MM.1S (cell line): Measurements from ENCODE around the gene NOP56.

ENCODE experiments used
- DNase-seq: peaks from one replicate; pipeline ENCODE4 v3.0.0-alpha.2; 2015
- H2AFZ ChIP-seq: fragments of 300-600 bp; sonication (generic); 2 replicates; pipeline ENCODE4 v1.6.0; 2016; ENCODE audit warnings: antibody characterized with exemption, low read length
- H3F3A ChIP-seq: fragments of 300-600 bp; sonication (generic); 2 replicates; pipeline ENCODE4 v1.6.1; 2016; ENCODE audit warnings: mild to moderate bottlenecking, antibody characterized with exemption, low read length, moderate library complexity, mixed read lengths; ENCODE audit not compliant: insufficient read depth
- H3K27ac ChIP-seq: fragments of 300-600 bp; sonication (generic); 2 replicates; pipeline ENCODE4 v1.5.1; 2016; ENCODE audit warnings: mild to moderate bottlenecking, low read length
- H3K27me3 ChIP-seq: fragments of 300-600 bp; sonication (generic); replicated peaks from 2 replicates; pipeline ENCODE4 v1.6.0; 2016; ENCODE audit warnings: low read length; ENCODE audit not compliant: insufficient read depth
- H3K36me3 ChIP-seq: fragments of 300-600 bp; sonication (generic); replicated peaks from 2 replicates; pipeline ENCODE4 v1.6.1; 2016; ENCODE audit warnings: mild to moderate bottlenecking, low read length, mixed read lengths; ENCODE audit not compliant: insufficient read depth
- H3K4me1 ChIP-seq: fragments of 300-600 bp; sonication (generic); 2 replicates; pipeline ENCODE4 v1.6.1; 2016; ENCODE audit warnings: low read length, mixed read lengths
- H3K4me2 ChIP-seq: fragments of 300-600 bp; sonication (generic); 2 replicates; pipeline ENCODE4 v1.6.0; 2016; ENCODE audit warnings: low read depth, low read length
- H3K4me3 ChIP-seq: fragments of 300-600 bp; sonication (generic); 2 replicates; pipeline ENCODE4 v1.5.1; 2016; ENCODE audit warnings: low read length, mixed read lengths
- H3K79me2 ChIP-seq: fragments of 300-600 bp; sonication (generic); 2 replicates; pipeline ENCODE4 v1.6.1; 2016; ENCODE audit warnings: mixed run types, low read length, mixed read lengths
- H3K9ac ChIP-seq: fragments of 300-600 bp; sonication (generic); 2 replicates; pipeline ENCODE4 v1.6.1; 2016; ENCODE audit warnings: low read length, mixed read lengths
- H3K9me2 ChIP-seq: fragments of 300-600 bp; sonication (generic); replicated peaks from 2 replicates; pipeline ENCODE4 v1.6.1; 2016; ENCODE audit warnings: mild to moderate bottlenecking, low read length, mixed read lengths; ENCODE audit not compliant: insufficient read depth
- H3K9me3 ChIP-seq: fragments of 300-600 bp; sonication (generic); replicated peaks from 2 replicates; pipeline ENCODE4 v1.6.1; 2016; ENCODE audit warnings: mild to moderate bottlenecking, low read length, mixed read lengths; ENCODE audit not compliant: insufficient read depth
- H4K20me1 ChIP-seq: fragments of 300-600 bp; sonication (generic); 2 replicates; pipeline ENCODE4 v1.6.1; 2016; ENCODE audit warnings: mild to moderate bottlenecking, low read length, moderate library complexity, mixed read lengths; ENCODE audit not compliant: insufficient read depth
- EZH2 ChIP-seq: fragments of 300-600 bp; sonication (generic); optimal IDR thresholded peaks from 2 replicates; pipeline ENCODE3; 2017; ENCODE audit warnings: low read depth, mild to moderate bottlenecking, antibody characterized with exemption, low read length, mixed read lengths
- EZH2phosphoT487 ChIP-seq: fragments of 300-600 bp; sonication (generic); IDR thresholded peaks from 2 replicates; pipeline ENCODE4 v1.6.1; 2018; ENCODE audit warnings: antibody characterized with exemption, low read length
- TF ChIP-seq, protein P1 (sequence below): fragments of 300-600 bp; sonication (generic); IDR thresholded peaks from 2 replicates; pipeline ENCODE4 v1.5.1; 2016; ENCODE audit warnings: antibody characterized with exemption, low read length, mixed read lengths

Gene NOP56, protein sequence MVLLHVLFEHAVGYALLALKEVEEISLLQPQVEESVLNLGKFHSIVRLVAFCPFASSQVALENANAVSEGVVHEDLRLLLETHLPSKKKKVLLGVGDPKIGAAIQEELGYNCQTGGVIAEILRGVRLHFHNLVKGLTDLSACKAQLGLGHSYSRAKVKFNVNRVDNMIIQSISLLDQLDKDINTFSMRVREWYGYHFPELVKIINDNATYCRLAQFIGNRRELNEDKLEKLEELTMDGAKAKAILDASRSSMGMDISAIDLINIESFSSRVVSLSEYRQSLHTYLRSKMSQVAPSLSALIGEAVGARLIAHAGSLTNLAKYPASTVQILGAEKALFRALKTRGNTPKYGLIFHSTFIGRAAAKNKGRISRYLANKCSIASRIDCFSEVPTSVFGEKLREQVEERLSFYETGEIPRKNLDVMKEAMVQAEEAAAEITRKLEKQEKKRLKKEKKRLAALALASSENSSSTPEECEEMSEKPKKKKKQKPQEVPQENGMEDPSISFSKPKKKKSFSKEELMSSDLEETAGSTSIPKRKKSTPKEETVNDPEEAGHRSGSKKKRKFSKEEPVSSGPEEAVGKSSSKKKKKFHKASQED

DNA sequence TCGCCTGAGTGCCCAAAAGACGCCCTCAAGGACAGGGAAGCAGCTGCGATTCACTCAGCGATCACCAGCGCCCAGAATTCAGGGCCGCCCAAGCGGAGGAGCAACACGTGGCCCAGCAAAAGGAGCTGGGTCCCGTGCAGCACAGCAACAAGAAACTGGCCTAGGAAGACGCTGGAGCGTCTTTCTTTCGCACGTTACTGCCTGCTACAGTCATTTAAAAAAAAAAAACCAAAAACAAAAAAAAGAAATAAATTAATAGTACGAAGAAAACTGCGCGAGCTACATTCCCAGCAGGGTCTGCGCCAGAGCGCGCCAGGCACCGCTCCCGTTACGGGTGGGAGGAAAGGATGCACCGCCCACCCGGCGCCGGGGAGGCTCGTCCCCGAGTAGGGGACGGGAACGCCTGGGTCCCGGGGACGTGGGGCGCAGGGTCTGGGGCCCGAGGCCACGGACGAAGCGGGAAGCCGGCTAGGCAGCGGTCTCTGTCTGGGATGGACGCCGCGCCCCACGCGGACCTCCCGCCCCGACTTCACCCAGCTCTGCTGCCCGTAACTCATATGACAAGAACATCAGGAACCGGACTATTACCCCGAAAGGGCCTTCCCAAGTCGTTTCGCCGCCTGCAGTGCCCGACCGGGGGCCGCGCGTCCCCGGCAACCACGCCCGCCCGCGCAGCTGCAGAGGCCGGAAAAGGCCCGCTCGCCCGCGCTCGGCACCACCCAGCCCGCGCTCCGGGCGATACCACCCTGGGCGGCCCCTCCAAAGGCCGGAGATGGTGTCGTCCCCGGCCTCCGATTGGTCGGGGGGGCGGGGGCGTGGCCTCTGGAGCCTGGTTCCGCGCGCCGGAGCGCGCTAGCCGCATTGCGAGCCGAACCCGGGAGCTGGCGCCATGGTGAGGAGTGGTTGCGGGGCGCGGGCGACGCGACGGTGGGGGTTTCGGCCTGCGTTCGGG, at the start of gene NOP56:
NOP56 (plus strand) TSS at position 861 of the 952 bp plus-strand sequence; CDS start at position 890, 29 bp downstream.
- Histone ChIP-seq H3K9ac (peak within 1 kb of the TSS; percentile 99), H3K9me3 (no peaks in the 10 kb centered on the region), H3K79me2 (peaks cover 54% of the 10 kb centered on the region), H3K4me3 (peak within 1 kb of the TSS; percentile 86), H2AFZ (peak within 1 kb of the TSS; percentile 71), H3K36me3 (peaks cover 30% of the 10 kb centered on the region), H3K9me2 (no peaks in the 10 kb centered on the region), H3K4me2 (peak within 1 kb of the TSS; percentile 76), H4K20me1 (peaks cover 39% of the 10 kb centered on the region), H3K27me3 (no peaks in the 10 kb centered on the region), H3K27ac (peak within 1 kb of the TSS; percentile 92), H3F3A (peaks cover 57% of the 10 kb centered on the region), H3K4me1 (peaks cover 12% of the 10 kb centered on the region)
- TF ChIP-seq EZH2phosphoT487 (no peak), EZH2 (no peak)
- TF ChIP-seq, protein P1, sequence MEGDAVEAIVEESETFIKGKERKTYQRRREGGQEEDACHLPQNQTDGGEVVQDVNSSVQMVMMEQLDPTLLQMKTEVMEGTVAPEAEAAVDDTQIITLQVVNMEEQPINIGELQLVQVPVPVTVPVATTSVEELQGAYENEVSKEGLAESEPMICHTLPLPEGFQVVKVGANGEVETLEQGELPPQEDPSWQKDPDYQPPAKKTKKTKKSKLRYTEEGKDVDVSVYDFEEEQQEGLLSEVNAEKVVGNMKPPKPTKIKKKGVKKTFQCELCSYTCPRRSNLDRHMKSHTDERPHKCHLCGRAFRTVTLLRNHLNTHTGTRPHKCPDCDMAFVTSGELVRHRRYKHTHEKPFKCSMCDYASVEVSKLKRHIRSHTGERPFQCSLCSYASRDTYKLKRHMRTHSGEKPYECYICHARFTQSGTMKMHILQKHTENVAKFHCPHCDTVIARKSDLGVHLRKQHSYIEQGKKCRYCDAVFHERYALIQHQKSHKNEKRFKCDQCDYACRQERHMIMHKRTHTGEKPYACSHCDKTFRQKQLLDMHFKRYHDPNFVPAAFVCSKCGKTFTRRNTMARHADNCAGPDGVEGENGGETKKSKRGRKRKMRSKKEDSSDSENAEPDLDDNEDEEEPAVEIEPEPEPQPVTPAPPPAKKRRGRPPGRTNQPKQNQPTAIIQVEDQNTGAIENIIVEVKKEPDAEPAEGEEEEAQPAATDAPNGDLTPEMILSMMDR: no peak
- DNase-seq: peak; percentile 91

DNA sequence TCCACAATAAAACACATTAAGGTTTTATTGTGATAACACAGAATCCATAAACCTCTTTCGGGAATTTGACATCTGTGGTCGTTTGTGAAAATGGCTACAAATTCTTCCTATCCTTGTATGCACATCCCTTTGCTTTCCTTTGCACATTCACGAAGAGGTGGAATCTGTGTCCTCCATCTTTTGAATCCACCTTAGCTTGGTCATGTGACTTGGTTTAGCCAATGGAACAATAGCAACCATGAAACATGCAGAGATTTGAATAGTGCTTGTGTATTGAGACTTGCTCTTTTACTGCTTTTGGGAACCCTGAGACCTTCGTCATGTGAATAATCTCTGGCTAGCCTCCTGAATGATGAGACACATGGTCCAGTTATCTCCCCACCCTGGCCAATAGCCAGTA, 49.7 kb upstream of the NOP56 start:
- no peak for DNase-seq

DNA sequence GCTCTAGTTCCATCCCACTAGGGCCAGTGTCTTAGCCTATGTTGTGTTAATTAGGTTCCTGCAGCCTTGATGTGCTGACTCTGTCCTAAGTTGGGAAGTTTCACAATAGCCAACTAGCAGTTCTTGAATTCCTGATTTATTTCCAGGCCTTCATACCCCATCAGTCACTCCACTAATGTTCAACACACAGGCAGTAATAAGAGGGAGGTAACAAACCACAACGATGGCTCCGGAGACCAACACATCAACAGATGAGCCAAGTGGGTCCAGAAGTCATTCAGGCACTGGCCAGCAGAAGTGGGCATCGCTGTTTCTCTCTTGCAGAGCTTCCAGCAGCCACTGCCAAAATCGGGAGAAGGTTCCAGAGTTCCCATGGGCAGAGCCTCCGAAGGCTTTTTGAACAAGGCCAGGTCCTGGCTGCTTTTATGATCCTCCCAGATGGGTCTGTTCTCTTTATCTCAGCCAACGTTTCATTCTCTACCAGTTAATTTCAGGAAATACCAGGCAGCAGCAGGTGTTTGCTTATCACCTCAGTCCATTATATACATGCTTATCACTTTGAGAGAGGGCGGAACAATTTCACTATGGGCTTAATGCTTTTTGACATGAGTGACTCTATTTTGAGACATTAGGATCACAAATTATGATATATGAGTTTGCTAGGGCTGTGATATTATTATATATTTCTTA, 48.5 kb upstream of the NOP56 start:
- Histone ChIP-seq H2AFZ (no peak overlapping the region), H3K4me1 (no peaks in the 10 kb centered on the region), H3K4me3 (no peak overlapping the region), H3K36me3 (no peaks in the 10 kb centered on the region), H3K27me3 (no peaks in the 10 kb centered on the region), H3K79me2 (no peaks in the 10 kb centered on the region), H3K27ac (no peak overlapping the region), H4K20me1 (no peaks in the 10 kb centered on the region), H3K9me2 (no peaks in the 10 kb centered on the region), H3F3A (no peaks in the 10 kb centered on the region), H3K4me2 (no peak overlapping the region), H3K9me3 (no peaks in the 10 kb centered on the region), H3K9ac (no peak overlapping the region)
- DNase-seq: no peak
- TF ChIP-seq EZH2 (no peak), EZH2phosphoT487 (no peak)
- TF ChIP-seq, protein P1: no peak

More for the DNA sequence above, 49.7 kb upstream of the NOP56 start:
- H3K4me3 ChIP-seq: no peak overlapping the region
- H3K9ac ChIP-seq: no peak overlapping the region
- H4K20me1 ChIP-seq: no peaks in the 10 kb centered on the region
- no peak overlapping the region for H2AFZ ChIP-seq
- no peaks in the 10 kb centered on the region for H3K4me1 ChIP-seq
- no peaks in the 10 kb centered on the region for H3K36me3 ChIP-seq
- no peak overlapping the region for H3K4me2 ChIP-seq
- H3K27ac ChIP-seq: no peak overlapping the region
- no peaks in the 10 kb centered on the region for H3K79me2 ChIP-seq
- H3K27me3 ChIP-seq: no peaks in the 10 kb centered on the region
- no peaks in the 10 kb centered on the region for H3K9me3 ChIP-seq
- TF ChIP-seq, protein P1: no peak
- TF ChIP-seq EZH2phosphoT487 (no peak), EZH2 (no peak)
- no peaks in the 10 kb centered on the region for H3K9me2 ChIP-seq
- H3F3A ChIP-seq: no peaks in the 10 kb centered on the region
